SK-N-MC (cell line): ENCODE results near the gene ITPRID1.
"Not testable (repeated sequence)": the region's sequence is repeated elsewhere in the genome, so short reads cannot be mapped to it uniquely, and the experiment has no call there.

Source experiments
- DNase-seq: peaks from one replicate; pipeline ENCODE4 v3.0.0-alpha.2; 2011; ENCODE audit warnings: low read depth, low spot score
- H3K27ac ChIP-seq: fragments of 200-600 bp; sonication (generic); 2 replicates; pipeline ENCODE4 v1.5.1; 2016; ENCODE audit warnings: mixed run types
- H3K36me3 ChIP-seq: fragments of 200-600 bp; sonication (generic); 2 replicates; pipeline ENCODE4 v1.6.1; 2017; ENCODE audit warnings: antibody characterized with exemption, low read length, mixed read lengths; ENCODE audit not compliant: insufficient read depth
- H3K4me3 ChIP-seq: fragments of 200-600 bp; sonication (generic); 2 replicates; pipeline ENCODE4 v1.5.1; 2016
- H3K9ac ChIP-seq: fragments of 200-600 bp; sonication (generic); 2 replicates; pipeline ENCODE4 v1.8.0; 2017; ENCODE audit warnings: mixed run types, mixed read lengths; ENCODE audit not compliant: insufficient read length
- H3K9me3 ChIP-seq: fragments of 200-600 bp; sonication (generic); 2 replicates; pipeline ENCODE4 v1.6.1; 2017; ENCODE audit warnings: low read depth, mild to moderate bottlenecking, antibody characterized with exemption, low read length, moderate library complexity, mixed read lengths
- EZH2 ChIP-seq: fragments of 200-600 bp; sonication (generic); IDR thresholded peaks from one replicate; pipeline ENCODE4 v1.6.1; 2017; ENCODE audit warnings: antibody characterized with exemption
- FOXP2 ChIP-seq: optimal IDR thresholded peaks from 2 replicates; pipeline ENCODE3; 2011; ENCODE audit warnings: mild to moderate bottlenecking, moderate library complexity; ENCODE audit not compliant: insufficient read depth; ENCODE audit errors: extremely low read length, control extremely low read depth
- POLR2AphosphoS5 ChIP-seq: IDR thresholded peaks from 2 replicates; pipeline ENCODE4 v1.6.1; 2012; ENCODE audit warnings: mild to moderate bottlenecking, low read depth, low read length, borderline replicate concordance

The ITPRID1 gene

DNA sequence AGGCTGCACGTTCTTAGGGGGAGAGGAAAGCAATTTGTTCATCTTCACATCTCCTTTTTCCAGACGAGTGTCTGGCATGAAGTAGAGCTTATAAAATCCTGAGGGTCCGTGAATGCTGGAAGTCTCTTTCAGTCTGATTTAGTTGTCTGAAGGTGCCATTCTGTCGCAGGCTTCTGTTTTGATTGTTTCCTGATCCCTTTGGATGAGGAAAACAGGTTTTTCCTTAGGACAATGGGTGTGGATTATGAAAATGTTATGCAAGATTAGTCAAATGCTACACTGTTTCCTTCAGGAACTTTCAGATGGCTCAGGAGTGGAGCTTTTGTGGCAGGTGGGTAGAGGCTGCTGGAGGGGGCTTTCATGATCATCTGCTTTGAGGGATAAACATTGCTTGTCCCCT lies at the start of gene ITPRID1:
Gene ITPRID1, plus strand, starts transcription at position 301 of the 400 bp plus-strand sequence. CDS start 38,935 bp downstream, outside the sequence.
- H3K36me3 ChIP-seq = no peaks in the 10 kb centered on the region
- TF ChIP-seq POLR2AphosphoS5 (no peak), EZH2 (no peak), FOXP2 (no peak)
- DNase-seq = no peak
- H3K9me3 ChIP-seq = peaks cover 15% of the 10 kb centered on the region; the same call in 1 of the 2 replicates
- H3K27ac ChIP-seq = no peak within 1 kb of the TSS
- H3K9ac ChIP-seq = no peak within 1 kb of the TSS
- H3K4me3 ChIP-seq = no peak within 1 kb of the TSS

DNA sequence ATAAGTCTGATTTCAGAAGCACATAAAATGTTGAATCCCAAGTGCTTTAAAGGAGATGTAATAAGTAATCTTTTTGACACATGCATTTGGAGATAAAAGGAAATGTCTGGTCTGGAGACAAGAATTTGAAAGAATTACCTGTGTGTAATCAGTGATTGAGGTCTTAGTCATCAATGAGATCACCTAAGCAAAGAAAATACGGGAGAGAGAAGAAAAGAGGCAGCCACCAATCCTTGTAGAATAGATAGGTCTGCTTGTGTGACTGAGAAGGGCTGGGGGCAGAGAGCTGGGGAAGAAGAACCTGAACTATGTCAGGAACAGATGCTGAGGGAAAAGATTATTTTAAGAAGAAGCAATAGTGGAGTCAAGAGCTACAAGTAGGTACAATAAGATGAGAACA lies 49.3 kb upstream of the ITPRID1 start:
- TF ChIP-seq EZH2 (no peak), FOXP2 (no peak), POLR2AphosphoS5 (no peak)
- no peaks in the 10 kb centered on the region for H3K36me3 ChIP-seq
- H3K27ac ChIP-seq = no peak overlapping the region
- no peak overlapping the region for H3K4me3 ChIP-seq
- no peak overlapping the region for H3K9ac ChIP-seq
- DNase-seq = no peak
- H3K9me3 ChIP-seq = no peaks in the 10 kb centered on the region

DNA sequence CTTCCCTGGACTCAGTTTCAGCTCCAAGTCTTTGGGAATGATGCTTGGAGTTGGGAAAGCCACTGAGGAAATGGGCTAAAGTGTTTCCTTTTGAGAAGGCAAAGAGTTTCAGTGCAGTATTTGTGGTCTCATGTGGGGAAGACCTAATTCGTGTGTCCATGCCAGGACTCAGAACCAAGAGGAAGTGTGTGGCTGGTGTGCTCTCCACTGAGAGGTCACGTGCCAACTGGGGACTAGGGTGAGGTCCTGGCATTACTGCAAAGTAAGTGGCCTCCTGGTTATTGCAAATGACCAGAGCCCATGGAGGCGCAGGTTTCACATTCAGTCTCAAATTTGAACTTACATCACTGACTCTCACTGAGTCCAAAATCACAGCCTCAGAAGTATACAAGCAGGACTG lies 48.6 kb upstream of the ITPRID1 start:
- Histone ChIP-seq H3K9ac (no peak overlapping the region), H3K9me3 (no peaks in the 10 kb centered on the region), H3K4me3 (no peak overlapping the region), H3K36me3 (no peaks in the 10 kb centered on the region), H3K27ac (no peak overlapping the region)
- no peak for DNase-seq
- TF ChIP-seq EZH2 (no peak), FOXP2 (no peak)

DNA sequence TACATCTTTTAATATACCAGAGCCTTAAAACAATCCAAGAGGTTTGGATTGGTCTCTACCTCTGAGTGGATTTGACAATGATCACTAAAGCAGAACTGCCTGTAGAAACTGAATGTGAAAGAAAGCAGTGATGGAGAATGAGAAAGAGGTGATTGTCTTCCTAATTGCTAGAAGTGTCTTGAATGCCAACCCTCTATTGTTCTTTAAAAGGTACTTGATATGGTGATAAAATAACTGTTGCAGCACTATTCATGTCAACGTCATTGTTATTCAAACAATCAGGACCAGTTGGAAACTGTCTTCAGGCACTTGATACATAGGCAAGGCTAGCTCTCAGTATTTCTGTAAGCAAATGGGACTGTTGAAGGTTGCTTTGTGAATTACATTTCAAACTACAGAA lies 47.9 kb upstream of the ITPRID1 start:
- H3K27ac ChIP-seq = no peak overlapping the region
- no peak overlapping the region for H3K9ac ChIP-seq
- TF ChIP-seq EZH2 = no peak
- no peak for TF ChIP-seq FOXP2
- TF ChIP-seq POLR2AphosphoS5 = no peak
- no peaks in the 10 kb centered on the region for H3K36me3 ChIP-seq
- no peaks in the 10 kb centered on the region for H3K9me3 ChIP-seq
- no peak for DNase-seq
- H3K4me3 ChIP-seq = no peak overlapping the region

DNA sequence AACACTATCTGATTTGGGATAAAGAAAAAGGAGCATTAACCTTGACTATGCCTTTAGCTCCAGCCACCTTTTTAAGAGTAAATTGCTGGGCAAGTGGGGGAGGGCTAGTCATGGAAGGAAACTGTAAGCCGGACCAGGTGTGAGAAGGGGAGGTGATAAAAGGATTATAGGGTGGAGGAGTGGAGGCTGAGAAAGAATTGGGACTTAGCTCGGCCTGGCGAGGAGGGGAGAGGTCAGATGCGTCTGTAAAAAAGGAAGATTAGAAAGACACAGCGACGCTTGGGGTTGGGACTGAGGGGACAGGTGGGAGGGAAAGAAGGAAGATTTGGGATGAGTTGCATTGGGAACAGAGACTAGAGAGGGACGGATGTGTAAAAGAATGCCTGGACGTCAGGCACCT lies 43.0 kb upstream of the ITPRID1 start:
- H3K9me3 ChIP-seq, H3K27ac ChIP-seq, H3K4me3 ChIP-seq: not testable (repeated sequence)

DNA sequence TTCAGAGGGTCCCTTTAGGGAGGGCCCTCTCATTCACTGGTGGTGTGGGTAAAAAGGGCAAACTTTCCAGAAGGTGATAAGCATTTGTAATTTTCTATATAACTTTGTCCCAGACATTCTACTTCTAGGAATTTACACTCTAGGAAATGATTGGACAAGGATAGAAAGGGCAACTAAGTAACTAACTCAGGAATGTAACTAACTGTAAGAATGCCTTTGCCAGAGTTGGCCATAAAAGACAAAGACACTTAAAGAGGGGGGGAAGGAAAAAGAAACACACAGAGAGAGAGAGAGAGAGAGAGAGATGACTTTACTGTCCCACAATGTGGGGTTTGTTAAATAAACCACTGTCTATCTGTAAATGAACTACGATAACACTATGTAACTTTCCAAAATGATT lies 38.5 kb upstream of the ITPRID1 start:
- no peaks in the 10 kb centered on the region for H3K9me3 ChIP-seq
- H3K4me3 ChIP-seq = no peak overlapping the region
- TF ChIP-seq FOXP2 (no peak), EZH2 (no peak), POLR2AphosphoS5 (no peak)
- H3K9ac ChIP-seq = no peak overlapping the region
- no peak for DNase-seq
- no peak overlapping the region for H3K27ac ChIP-seq
- no peaks in the 10 kb centered on the region for H3K36me3 ChIP-seq

More for the DNA sequence above, 43.0 kb upstream of the ITPRID1 start:
- H3K9ac ChIP-seq, DNase-seq, H3K36me3 ChIP-seq: not testable (repeated sequence)

DNA sequence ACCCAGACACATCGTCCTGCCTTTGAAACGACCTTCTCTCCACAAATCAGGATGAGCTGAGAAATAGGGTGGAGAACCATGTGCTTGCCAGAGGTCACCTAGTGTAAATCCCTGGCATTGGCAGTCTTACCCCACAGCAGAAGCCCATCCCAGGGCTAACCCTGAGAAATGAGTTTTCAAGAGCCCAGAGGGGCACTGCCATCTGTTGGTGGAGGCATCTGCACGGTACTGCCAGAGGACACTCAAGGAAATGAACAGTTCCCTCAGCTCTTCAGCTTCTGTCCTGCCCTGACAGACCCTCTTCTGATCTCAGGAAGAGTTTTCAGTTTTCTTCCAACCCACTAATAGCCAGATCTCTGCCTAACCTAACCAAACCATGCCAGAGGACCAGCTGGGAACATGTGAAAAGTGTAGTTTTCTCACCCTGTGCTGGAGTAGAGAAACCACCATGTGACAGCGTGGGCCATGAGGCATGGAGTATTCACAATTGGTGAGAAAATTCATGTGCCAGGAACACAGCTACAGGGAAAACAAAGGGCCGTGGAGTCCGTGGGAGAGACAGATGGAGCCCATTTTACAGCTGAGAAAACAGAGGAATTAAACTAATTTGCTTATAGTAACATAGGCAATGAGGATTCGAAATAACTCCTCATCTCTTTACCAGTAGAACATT lies 37.7 kb upstream of the ITPRID1 start:
- no peak for TF ChIP-seq POLR2AphosphoS5
- TF ChIP-seq EZH2 = no peak
- no peak for TF ChIP-seq FOXP2
- H3K27ac ChIP-seq = no peak overlapping the region
- no peak overlapping the region for H3K9ac ChIP-seq
- H3K9me3 ChIP-seq = no peaks in the 10 kb centered on the region
- H3K4me3 ChIP-seq = no peak overlapping the region
- no peak for DNase-seq
- no peaks in the 10 kb centered on the region for H3K36me3 ChIP-seq

DNA sequence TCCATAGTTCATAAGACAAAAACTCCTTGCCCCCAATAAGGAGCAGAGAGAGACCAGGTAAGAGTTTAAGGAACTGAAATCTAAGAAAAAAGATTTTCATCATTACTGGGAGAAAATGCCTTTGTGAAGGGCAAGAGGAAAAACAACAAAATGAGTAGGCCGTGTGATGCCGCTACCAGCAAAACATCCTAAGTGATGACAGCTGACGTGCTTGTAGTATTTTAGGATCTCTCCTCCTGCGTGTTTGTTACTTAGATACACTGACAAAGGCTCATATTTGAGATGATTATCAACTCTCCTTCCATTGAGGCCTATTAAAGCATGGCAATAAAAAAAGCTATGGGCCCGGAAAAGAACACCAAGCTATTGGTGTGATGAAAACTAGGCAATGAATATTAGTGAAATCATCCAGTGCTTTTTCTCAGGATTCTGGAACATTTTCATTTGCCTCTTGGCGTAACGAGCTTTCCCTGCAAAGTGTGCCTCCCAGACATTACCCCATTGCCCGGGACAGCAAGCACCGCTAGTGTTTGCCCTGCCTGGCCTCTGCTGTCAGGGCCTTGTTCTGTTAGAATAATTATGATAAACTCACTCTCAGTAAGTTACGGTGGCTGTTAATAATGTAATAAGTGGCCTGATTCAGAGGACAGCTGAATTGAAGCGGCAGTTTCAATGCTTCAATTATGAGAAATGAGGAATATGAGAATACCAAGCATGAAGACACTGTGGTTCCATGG lies 36.8 kb upstream of the ITPRID1 start:
- no peak overlapping the region for H3K9ac ChIP-seq
- H3K9me3 ChIP-seq = no peaks in the 10 kb centered on the region
- H3K27ac ChIP-seq = no peak overlapping the region
- no peaks in the 10 kb centered on the region for H3K36me3 ChIP-seq
- no peak for TF ChIP-seq FOXP2
- no peak for TF ChIP-seq POLR2AphosphoS5
- TF ChIP-seq EZH2 = no peak
- DNase-seq = no peak
- H3K4me3 ChIP-seq = no peak overlapping the region

DNA sequence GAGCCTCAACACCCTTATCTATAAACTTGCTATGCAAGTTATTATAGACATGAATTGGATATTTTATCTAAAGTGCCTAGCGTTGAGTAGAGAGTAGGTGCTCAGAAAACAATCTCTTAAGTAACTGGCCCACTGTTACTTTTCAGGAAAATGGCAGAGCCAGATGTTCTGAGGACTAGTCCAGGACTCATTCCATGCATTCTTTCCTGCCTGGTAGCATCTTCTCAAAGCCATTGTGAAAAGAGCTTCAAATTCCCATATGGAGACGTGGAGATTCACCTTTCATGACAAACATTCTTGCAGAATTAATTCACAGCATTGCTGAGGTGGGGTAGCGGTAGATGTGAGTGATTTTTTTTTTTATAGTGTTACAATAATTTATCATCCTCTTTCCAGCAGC lies 35.9 kb upstream of the ITPRID1 start:
- no peak overlapping the region for H3K27ac ChIP-seq
- H3K36me3 ChIP-seq = no peaks in the 10 kb centered on the region
- no peaks in the 10 kb centered on the region for H3K9me3 ChIP-seq
- no peak overlapping the region for H3K9ac ChIP-seq
- H3K4me3 ChIP-seq = no peak overlapping the region
- DNase-seq = no peak
- TF ChIP-seq POLR2AphosphoS5 (no peak), EZH2 (no peak), FOXP2 (no peak)
